HG03354 (cell line): Measurements from ENCODE around the gene ZNF620.
A peak's percentile ranks its signal among the peaks of the same experiment; 100 is the strongest.
"Not testable (repeated sequence)": the region's sequence is repeated elsewhere in the genome, so short reads cannot be mapped to it uniquely, and the experiment has no call there.

Source experiments
- ATAC-seq: cut with Tn5 transposase; IDR thresholded peaks from one replicate; pipeline ENCODE4 v1.9.1; 2021; ENCODE audit warnings: mild to moderate bottlenecking; ENCODE audit not compliant: unreplicated experiment, poor library complexity, severe bottlenecking

Gene ZNF620

GRCh38 chr3:40497288-40497687 is 8.6 kb upstream of the ZNF620 start:
- no peak for ATAC-seq

GRCh38 chr3:40499952-40500351 is 5.9 kb upstream of the ZNF620 start:
- no peak for ATAC-seq

DNA sequence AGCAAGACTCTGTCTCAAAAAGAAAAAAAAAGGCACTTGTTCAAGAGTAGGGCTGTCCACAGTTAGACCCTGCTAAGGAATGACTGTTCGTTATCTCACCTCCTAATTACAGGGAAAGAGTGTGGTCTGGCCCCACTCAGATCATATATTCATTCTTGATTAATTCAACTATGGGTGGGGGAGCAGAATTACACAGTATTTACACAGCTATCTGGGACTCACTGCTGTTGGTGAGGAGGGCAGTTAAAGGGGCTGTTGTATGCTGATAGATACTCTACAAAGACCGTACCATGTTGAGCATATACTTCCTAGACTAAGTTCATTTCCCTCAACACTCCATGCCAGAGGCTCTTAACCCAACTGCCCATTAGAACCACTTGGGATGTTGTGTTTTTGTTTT is 3.8 kb upstream of the ZNF620 start:
- no peak for ATAC-seq

DNA sequence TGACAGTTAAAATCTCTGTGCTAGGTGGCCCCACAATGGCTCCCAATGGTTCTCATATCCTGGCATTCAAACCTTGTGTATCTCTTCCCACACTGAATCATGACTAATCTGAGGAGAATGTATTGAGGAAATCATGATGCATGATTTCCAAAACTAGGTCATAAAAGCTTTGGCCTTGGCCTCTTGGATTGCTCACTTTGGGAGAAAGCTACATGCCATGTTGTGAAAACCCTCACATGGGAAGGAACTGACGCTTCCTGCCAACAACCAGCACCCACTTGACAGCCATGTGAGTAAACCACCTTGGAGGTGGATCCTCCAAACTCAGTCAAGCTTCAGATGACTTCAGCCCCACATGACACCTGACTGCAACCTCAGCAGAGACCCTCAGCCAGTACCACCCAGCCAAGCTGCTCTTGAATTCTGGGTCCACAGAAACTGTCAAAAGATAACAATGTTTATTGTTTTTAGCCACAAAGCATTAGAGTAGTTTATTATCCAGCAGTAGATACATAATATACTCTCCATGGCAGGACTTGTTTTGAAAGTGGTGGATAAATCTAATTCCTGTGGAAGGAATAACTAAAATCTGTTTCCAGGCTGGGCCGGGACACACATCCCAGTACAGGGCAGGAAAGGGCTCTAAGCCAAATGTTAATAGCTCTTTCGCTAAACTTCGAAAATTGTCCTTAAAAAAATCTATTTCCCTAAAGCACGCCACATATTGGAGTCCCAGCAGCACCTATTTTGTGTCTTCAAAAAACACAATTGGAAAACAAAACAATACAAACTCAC is 1.0 kb upstream of the ZNF620 start:
- no peak for ATAC-seq

DNA sequence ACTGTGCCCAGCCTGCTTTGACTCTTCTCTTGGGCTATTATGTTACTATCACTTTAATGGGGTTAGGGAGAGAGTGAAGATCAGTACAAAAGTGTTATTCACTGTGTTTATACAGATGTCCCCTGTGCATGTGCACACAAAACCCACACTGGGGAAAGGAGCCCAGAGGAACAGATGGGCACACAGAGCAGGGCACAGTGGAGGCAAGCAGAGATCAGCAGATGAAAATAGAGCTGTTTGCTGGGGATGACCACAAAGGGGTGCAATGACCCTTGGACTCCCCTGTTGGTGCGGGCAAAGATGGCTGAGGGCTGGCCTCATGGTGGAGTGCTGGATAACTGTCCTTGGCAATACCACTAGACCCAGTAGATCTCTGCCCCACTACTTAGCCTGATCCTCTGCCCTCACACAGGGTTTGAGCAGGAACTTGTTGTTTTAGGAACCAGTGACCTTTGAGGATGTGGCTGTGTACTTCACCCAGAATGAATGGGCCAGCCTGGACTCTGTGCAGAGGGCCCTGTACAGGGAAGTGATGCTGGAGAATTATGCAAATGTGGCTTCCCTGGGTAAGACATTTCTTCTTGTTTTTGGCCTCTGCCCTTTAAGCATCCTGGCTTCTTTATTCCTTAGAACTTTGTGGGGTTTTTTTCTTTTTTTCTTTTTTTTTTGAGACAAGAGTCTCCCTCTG is 5.3 kb downstream of the ZNF620 start:
- no peak for ATAC-seq

GRCh38 chr3:40516201-40516600 is 10.4 kb downstream of the ZNF620 start:
- no peak for ATAC-seq

DNA sequence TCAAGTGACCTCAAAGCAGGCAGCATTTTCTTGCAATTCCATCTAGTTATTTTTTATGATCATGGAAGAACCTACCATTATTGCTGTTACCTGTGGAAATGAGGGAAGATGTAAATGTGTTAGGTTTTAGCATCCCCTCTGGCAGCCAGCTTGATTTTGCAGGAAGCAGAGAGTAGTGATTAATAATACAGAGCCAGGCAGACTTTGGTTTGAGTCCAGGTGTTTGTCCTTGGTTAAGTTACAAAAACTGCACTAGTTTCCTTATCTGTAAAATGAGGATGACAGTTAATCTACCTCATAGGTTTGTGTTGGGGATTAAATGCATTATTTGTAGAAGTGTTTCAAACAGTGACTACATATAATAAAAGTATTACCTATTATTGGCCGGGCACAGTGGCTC is 12.2 kb downstream of the ZNF620 start:
- ATAC-seq: no peak

GRCh38 chr3:40518848-40519247 is 13.0 kb downstream of the ZNF620 start:
- no peak for ATAC-seq

- ATAC-seq: no peak
Observed at GRCh38 chr3:40521254-40521653, 15.4 kb downstream of the ZNF620 start.

- no peak for ATAC-seq
Observed at GRCh38 chr3:40523781-40524180, 17.9 kb downstream of the ZNF620 start.

DNA sequence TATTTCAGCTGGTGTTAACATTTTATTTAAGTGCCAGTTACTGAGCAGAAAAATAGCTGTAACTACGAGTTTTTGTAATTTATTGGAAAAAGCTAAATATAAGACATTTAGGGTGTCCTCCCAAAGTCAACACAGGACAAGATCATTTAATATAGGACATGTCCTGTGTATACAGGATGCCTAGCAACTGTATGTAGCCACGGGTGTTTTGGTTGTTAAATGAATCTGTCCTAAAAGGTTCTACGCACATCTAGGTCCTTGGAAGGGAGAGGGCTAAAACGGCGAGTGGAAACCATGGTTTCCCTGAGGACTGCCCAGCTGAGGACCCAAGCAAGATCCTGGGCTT is 18.4 kb downstream of the ZNF620 start:
- ATAC-seq: peak; percentile 30

DNA sequence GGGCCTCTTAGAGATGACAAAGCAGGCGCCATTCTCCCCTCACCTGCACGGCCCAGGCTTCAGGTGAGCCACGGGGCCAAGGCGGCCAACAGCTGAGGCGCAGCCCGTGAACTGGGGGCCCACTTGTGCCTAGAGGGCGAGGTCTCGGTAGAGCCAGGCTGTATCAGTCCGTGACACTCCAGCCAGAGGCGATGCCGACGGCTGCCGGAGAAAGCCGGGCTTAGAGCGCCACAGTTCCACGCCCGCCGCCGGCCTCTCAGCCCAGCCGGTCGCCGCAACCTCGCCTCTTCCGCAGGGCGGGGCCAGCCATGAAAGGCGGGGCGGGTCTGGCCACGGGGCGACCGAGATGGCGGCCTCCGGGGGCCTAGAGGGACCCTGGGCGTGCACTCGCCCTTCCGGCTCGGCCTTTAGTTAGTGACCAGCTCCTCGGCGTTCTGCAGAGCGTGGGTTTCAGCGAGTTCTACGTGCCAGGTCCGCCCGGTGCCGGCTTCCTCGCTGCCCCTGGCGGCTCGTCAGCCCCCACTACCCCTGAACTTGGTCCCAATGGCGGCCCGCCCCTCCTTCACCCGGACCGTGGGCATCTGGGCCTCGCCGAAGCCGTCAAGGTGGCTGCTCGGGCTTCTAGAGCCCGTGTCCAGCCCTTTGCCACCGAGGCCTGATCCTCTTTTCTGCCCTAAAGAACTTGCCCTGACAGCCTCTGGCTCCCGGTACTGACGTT is 18.9 kb downstream of the ZNF620 start, which contains the start of gene ZNF621:
Gene ZNF621 (plus strand): TSS at position 393 of the 718 bp plus-strand sequence. CDS start 881 bp downstream, outside the sequence.
- ATAC-seq: peak; percentile 99

DNA sequence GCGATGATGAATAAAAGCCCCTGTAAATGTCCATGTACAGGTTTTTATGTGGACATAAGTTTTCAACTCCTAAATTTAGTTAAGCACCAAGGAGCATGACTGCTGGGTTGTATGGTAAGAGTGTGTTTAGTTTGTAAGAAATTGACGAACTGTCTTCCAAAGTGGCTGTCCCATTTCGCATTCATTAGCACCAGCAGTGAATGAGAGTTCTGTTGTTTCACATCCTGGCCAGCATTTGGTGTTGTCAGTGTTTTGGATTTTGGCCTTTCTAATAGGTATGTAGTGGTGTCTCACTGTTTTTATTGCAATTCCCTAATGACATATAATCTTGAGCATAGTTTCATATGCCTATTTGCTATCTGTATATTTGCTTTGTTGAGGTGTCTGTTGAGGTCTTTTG is 22.6 kb downstream of the ZNF620 start:
- no peak for ATAC-seq

DNA sequence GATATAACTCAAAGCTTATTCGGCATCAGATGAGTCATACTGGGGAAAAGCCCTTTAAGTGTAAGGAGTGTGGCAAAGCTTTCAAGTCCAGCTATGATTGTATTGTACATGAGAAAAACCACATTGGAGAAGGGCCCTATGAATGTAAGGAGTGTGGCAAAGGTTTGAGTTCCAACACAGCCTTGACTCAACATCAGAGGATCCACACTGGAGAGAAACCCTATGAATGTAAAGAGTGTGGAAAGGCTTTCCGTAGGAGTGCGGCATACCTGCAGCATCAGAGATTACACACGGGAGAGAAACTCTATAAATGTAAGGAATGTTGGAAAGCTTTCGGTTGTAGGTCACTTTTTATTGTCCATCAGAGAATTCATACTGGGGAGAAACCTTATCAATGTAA is 26.4 kb downstream of the ZNF620 start:
- no peak for ATAC-seq

DNA sequence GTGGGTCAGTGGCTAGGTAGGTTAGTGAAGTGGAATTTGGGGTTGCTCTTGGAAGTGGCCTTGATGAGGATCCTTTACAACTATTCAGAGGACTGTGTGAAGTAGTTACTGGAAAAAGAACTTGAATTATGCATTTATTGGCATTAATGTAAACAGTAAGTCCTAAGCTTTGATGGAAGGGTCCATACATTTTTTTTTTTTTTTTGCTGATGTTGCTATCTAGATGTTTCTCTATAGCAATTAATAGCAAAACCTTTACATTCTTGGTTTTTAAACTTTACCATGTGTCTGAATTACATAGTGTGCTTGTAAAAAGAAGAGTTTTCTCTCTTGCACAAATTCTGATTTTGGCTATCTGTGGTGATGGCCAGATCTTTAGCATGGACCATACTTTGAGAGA is 28.4 kb downstream of the ZNF620 start:
- ATAC-seq: no peak

GRCh38 chr3:40546816-40547215 is 41.0 kb downstream of the ZNF620 start:
- ATAC-seq: no peak

- ATAC-seq: no peak
Observed at GRCh38 chr3:40550167-40550566, 44.3 kb downstream of the ZNF620 start.

GRCh38 chr3:40557575-40558161 is 51.8 kb downstream of the ZNF620 start:
- ATAC-seq: peak; percentile 59

DNA sequence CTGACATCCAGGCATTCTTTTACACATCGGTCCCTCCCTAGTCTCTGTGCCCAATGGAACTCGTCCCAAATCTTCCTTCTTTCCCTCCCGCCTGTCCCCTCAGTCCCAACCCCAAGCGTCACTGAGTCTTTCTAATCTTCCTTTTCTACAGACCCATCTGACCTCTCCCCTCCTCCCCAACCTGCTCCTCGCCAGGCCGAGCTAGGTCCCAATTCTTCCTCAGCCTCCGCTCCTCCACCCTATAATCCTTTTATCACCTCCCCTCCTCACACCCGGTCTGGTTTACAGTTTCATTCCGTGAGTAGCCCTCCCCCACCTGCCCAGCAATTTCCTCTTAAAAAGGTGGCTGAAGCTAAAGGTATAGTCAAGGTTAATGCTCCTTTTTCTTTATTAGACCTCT is 56.6 kb downstream of the ZNF620 start:
- not testable (repeated sequence) for ATAC-seq

DNA sequence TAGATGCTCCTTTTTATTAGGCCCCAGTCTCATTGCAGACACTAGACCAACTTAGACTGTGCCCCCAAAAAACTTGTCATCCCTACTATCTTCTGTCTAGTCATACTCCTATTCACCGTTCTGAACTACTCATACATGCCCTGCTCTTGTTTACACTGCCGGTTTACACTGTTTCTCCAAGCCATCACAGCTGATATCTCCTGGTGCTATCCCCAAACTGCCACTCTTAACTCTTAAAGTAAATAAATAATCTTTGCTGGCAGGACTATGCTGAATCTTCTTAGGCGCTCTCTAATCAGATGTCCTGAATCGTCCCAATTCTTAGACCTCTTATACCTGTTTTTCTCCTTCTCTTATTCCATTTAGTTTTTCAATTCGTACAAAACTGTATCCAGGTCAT is 59.8 kb downstream of the ZNF620 start:
- ATAC-seq: not testable (repeated sequence)
